GM13976 (cell line): ENCODE measurements around the gene ME3.

ENCODE experiments used
- DNase-seq: peaks from one replicate; pipeline ENCODE4 v3.0.0; 2012; ENCODE audit warnings: low spot score
- CTCF ChIP-seq: IDR thresholded peaks from 2 replicates; pipeline ENCODE4 v1.5.1; 2012; ENCODE audit warnings: borderline replicate concordance, mild to moderate bottlenecking; ENCODE audit not compliant: insufficient read depth; ENCODE audit errors: extremely low read depth, missing control alignments, control extremely low read depth
- in situ Hi-C: fragments of 300-500 bp; cut with MboI; formaldehyde crosslinking; loops from one replicate; pipeline ENCODE4 v1.12.0; 2022; ENCODE audit warnings: low sequenced_read_pairs, mixed read lengths, inconsistent platforms; ENCODE audit not compliant: unreplicated experiment

The ME3 gene

GRCh38 chr11:86670181-86670580 is 2.2 kb downstream of the ME3 start:
- in situ Hi-C loops: no loop called here
- no peak for TF ChIP-seq CTCF
- DNase-seq: no peak

GRCh38 chr11:86669424-86669823 is 3.0 kb downstream of the ME3 start:
- in situ Hi-C loops: no loop called here
- DNase-seq: no peak
- TF ChIP-seq CTCF: no peak

- in situ Hi-C loops: no loop called here
- DNase-seq: no peak
- TF ChIP-seq CTCF: no peak
Observed at GRCh38 chr11:86668929-86669328, 3.5 kb downstream of the ME3 start.

GRCh38 chr11:86666193-86666592 is 6.2 kb downstream of the ME3 start:
- DNase-seq: no peak
- no peak for TF ChIP-seq CTCF
- in situ Hi-C loops: no loop called here

GRCh38 chr11:86664930-86665329 is 7.5 kb downstream of the ME3 start:
- DNase-seq: no peak
- no peak for TF ChIP-seq CTCF
- in situ Hi-C loops: no loop called here

GRCh38 chr11:86663761-86664160 is 8.7 kb downstream of the ME3 start:
- TF ChIP-seq CTCF: no peak
- DNase-seq: no peak
- in situ Hi-C loops: no loop called here

GRCh38 chr11:86663291-86663690 is 9.1 kb downstream of the ME3 start:
- TF ChIP-seq CTCF: no peak
- DNase-seq: no peak
- in situ Hi-C loops: no loop called here
